SK-N-SH (cell line): Measurements from ENCODE around the gene RICTOR. TPM values are rescaled to one million over a fixed set of nuclear protein-coding genes. Genes with fewer than 3 reads are reported as not detected.

Experiments
- CTCF ChIA-PET: fragments of 300-600, 350-600 bp; formaldehyde crosslinking; extraction: SDS; loops from one replicate; lab custom pipeline; 2021; lab: Yijun Ruan, JAX
- POLR2A ChIA-PET: fragments of 350-600 bp; sonication (Branson Sonifier 250); formaldehyde crosslinking; extraction: SDS; loops from one replicate; lab custom pipeline; 2020; ENCODE audit warnings: antibody characterized with exemption, inconsistent platforms; lab: Yijun Ruan, JAX
- DNase-seq: peaks from one replicate; pipeline ENCODE4 v3.0.0; 2012
- H2AFZ ChIP-seq: fragments of 200-600 bp; sonication (generic); 2 replicates; pipeline ENCODE4 v1.8.1; 2016; ENCODE audit warnings: antibody characterized with exemption, mild to moderate bottlenecking, low read depth
- H3F3A ChIP-seq: fragments of 200-600 bp; sonication (generic); replicated peaks from 2 replicates; pipeline ENCODE3; 2016; ENCODE audit warnings: antibody characterized with exemption, mild to moderate bottlenecking; ENCODE audit not compliant: insufficient read depth
- H3K27ac ChIP-seq, 2 experiments: fragments of 200-500 bp in 1 of 2; fragments of 200-600 bp in 1 of 2; sonication (Bioruptor generic) in 1 of 2; sonication (generic), shearing (Covaris generic) in 1 of 2; 2 replicates each; pipeline versions ENCODE4 v1.5.1 to v1.6.1; 2014 to 2016; ENCODE audit warnings: low read depth in 2 of 2, inconsistent platforms in 1 of 2, low read length in 1 of 2, mild to moderate bottlenecking in 1 of 2, mixed read lengths in 1 of 2
- H3K27me3 ChIP-seq: fragments of 200-600 bp; sonication (generic), shearing (Covaris generic); 2 replicates; pipeline ENCODE4 v1.6.1; 2016; ENCODE audit warnings: mixed run types; ENCODE audit not compliant: insufficient read depth
- H3K36me3 ChIP-seq, 2 experiments: fragments of 200-500 bp in 1 of 2; fragments of 200-600 bp in 1 of 2; sonication (Bioruptor generic) in 1 of 2; sonication (generic) in 1 of 2; replicated peaks in 1 of 2; 2 replicates each; pipeline versions ENCODE3 to v1.5.1; 2014 to 2016; ENCODE audit warnings: low read length in 1 of 2, mild to moderate bottlenecking in 1 of 2; ENCODE audit not compliant: insufficient read depth in 2 of 2, control insufficient read depth in 1 of 2
- H3K4me1 ChIP-seq, 2 experiments: fragments of 200-500 bp in 1 of 2; fragments of 200-600 bp in 1 of 2; sonication (Bioruptor generic) in 1 of 2; sonication (generic), shearing (Covaris generic) in 1 of 2; 2 replicates each; pipeline versions ENCODE4 v1.5.1 to v1.6.1; 2014 to 2016; ENCODE audit warnings: low read depth in 1 of 2, low read length in 1 of 2, mixed run types in 1 of 2; ENCODE audit not compliant: insufficient read depth in 2 of 2, control insufficient read depth in 1 of 2
- H3K4me2 ChIP-seq: fragments of 200-600 bp; sonication (generic), shearing (Covaris generic); 2 replicates; pipeline ENCODE4 v1.6.1; 2017; ENCODE audit warnings: mixed run types
- H3K4me3 ChIP-seq, 2 experiments: fragments of 200-500 bp in 1 of 2; fragments of 200-600 bp in 1 of 2; sonication (Bioruptor generic) in 1 of 2; sonication (generic), shearing (Covaris generic) in 1 of 2; 2 replicates each; pipeline versions ENCODE4 v1.5.1 to v1.8.1; 2014 to 2016; ENCODE audit warnings: low read depth in 2 of 2, inconsistent platforms in 1 of 2, low read length in 1 of 2, mild to moderate bottlenecking in 1 of 2, mixed read lengths in 1 of 2, moderate library complexity in 1 of 2
- H3K79me2 ChIP-seq: fragments of 200-600 bp; sonication (generic); 2 replicates; pipeline ENCODE4 v1.8.1; 2017; ENCODE audit warnings: mild to moderate bottlenecking; ENCODE audit not compliant: insufficient read depth
- H3K9ac ChIP-seq: fragments of 200-600 bp; sonication (generic); 2 replicates; pipeline ENCODE4 v1.6.1; 2017; ENCODE audit warnings: mixed run types
- H3K9me2 ChIP-seq: fragments of 200-600 bp; sonication (generic); 2 replicates; pipeline ENCODE4 v1.6.1; 2017; ENCODE audit warnings: mixed run types
- H3K9me3 ChIP-seq: fragments of 200-600 bp; sonication (generic); 2 replicates; pipeline ENCODE4 v1.6.1; 2017; ENCODE audit warnings: mixed run types, mild to moderate bottlenecking, moderate library complexity
- H4K20me1 ChIP-seq: fragments of 200-600 bp; sonication (generic); 2 replicates; pipeline ENCODE4 v1.6.1; 2017; ENCODE audit warnings: mild to moderate bottlenecking, mixed run types; ENCODE audit not compliant: insufficient read depth
- EP300 ChIP-seq, 2 experiments: IDR thresholded peaks; 2 replicates each; pipeline versions ENCODE4 v1.4.0 to v1.6.1; 2012; ENCODE audit warnings: borderline replicate concordance in 1 of 2, low read depth in 1 of 2, low read length in 1 of 2
- FOXJ3 ChIP-seq: sonication (generic); formaldehyde crosslinking; IDR thresholded peaks from 2 replicates; pipeline ENCODE4 v1.5.1; 2020; ENCODE audit warnings: mild to moderate bottlenecking, missing genetic modification reagents
- FOXM1 ChIP-seq: IDR thresholded peaks from 2 replicates; pipeline ENCODE4 v1.4.0; 2012; ENCODE audit warnings: low read depth, mild to moderate bottlenecking
- GABPA ChIP-seq: IDR thresholded peaks from 2 replicates; pipeline ENCODE4 v1.4.0; 2012; ENCODE audit warnings: low read depth, mild to moderate bottlenecking
- GATA2 ChIP-seq: sonication (generic); formaldehyde crosslinking; IDR thresholded peaks from 2 replicates; pipeline ENCODE4 v1.5.0; 2020; ENCODE audit warnings: mild to moderate bottlenecking, missing genetic modification reagents
- MAX ChIP-seq: IDR thresholded peaks from 2 replicates; pipeline ENCODE4 v1.4.0; 2012; ENCODE audit warnings: low read depth
- MXI1 ChIP-seq: IDR thresholded peaks from 2 replicates; pipeline ENCODE4 v1.6.1; 2012; ENCODE audit warnings: mild to moderate bottlenecking, low read depth, low read length, improper control_type of control experiment
- NFIC ChIP-seq: IDR thresholded peaks from 2 replicates; pipeline ENCODE4 v1.4.0; 2012; ENCODE audit warnings: borderline replicate concordance
- PBX3 ChIP-seq: IDR thresholded peaks from 2 replicates; pipeline ENCODE4; 2012
- POLR2AphosphoS5 ChIP-seq: IDR thresholded peaks from 2 replicates; pipeline ENCODE4 v1.6.1; 2012; ENCODE audit warnings: low read depth, low read length
- RAD21 ChIP-seq: IDR thresholded peaks from 2 replicates; pipeline ENCODE4 v1.6.1; 2012; ENCODE audit warnings: mild to moderate bottlenecking, low read length
- RCOR1 ChIP-seq: fragments of 150-350 bp; IDR thresholded peaks from 2 replicates; pipeline ENCODE4 v1.6.1; 2017; ENCODE audit warnings: antibody characterized with exemption, low read length
- RFX5 ChIP-seq: IDR thresholded peaks from 2 replicates; pipeline ENCODE4 v1.6.1; 2012; ENCODE audit warnings: mild to moderate bottlenecking, improper control_type of control experiment, low read length
- RXRA ChIP-seq: IDR thresholded peaks from 2 replicates; pipeline ENCODE4 v1.4.0; 2012; ENCODE audit warnings: low read depth, mild to moderate bottlenecking, borderline replicate concordance
- SIN3A ChIP-seq: IDR thresholded peaks from 2 replicates; pipeline ENCODE4 v1.6.1; 2012; ENCODE audit warnings: low read depth, mild to moderate bottlenecking, low read length, moderate library complexity, borderline replicate concordance
- TCF12 ChIP-seq: IDR thresholded peaks from 2 replicates; pipeline ENCODE4 v1.4.0; 2012
- USF1 ChIP-seq: IDR thresholded peaks from 2 replicates; pipeline ENCODE4 v1.4.0; 2012; ENCODE audit warnings: low read depth, borderline replicate concordance
- USF2 ChIP-seq: fragments of 150-350 bp; IDR thresholded peaks from 2 replicates; pipeline ENCODE4 v1.6.1; 2017; ENCODE audit warnings: antibody characterized with exemption, low read length, low read depth, borderline replicate concordance
- WGBS: methylation state at CpG from one replicate; pipeline ENCODE4 v1.1.6; 2017; ENCODE audit warnings: low lambda C conversion rate; 5-methylcytosine and 5-hydroxymethylcytosine counted together
- polyA plus RNA-seq, 3 experiments: library from polyadenylated mRNA; depleted of rRNA; stranded (reverse); fragments of >200 nt; gene quantifications; 2 replicates each; pipeline ENCODE4 v1.2.3, GENCODE V29; 2012

The RICTOR gene
- polyA plus RNA-seq, 1 of the 3 experiments (the other 2 are of a cell fraction): 1.6 TPM

- Histone ChIP-seq H3K4me1 (peaks cover 0 to 16% of the 10 kb centered on the region in 2 experiments; a peak in 3 of 4 replicates), H3K79me2 (peaks cover 12% of the 10 kb centered on the region; the same call in 1 of the 2 replicates), H3K9ac (no peak overlapping the region), H3K27me3 (no peaks in the 10 kb centered on the region), H4K20me1 (no peaks in the 10 kb centered on the region; the same call in 1 of the 2 replicates), H3K9me2 (no peaks in the 10 kb centered on the region), H2AFZ (no peak overlapping the region), H3K36me3 (peaks cover 5 to 32% of the 10 kb centered on the region in 2 experiments), H3F3A (peaks cover 23% of the 10 kb centered on the region), H3K27ac (peak overlapping the region in 1 of 2 experiments; percentile 73; a peak in 1 of 4 replicates), H3K4me2 (no peak overlapping the region), H3K4me3 (no peak overlapping the region), H3K9me3 (no peaks in the 10 kb centered on the region)
- POLR2A ChIA-PET: no interaction called here
- CTCF ChIA-PET: interaction anchor here (1.1 kb wide), 1 partner anchor 64 kb away, joined by 3 read pairs; no protein-coding TSS in a partner anchor
- 98% methylated on average over 1 of the region's 1 CpG for WGBS
- TF ChIP-seq POLR2AphosphoS5 (no peak), MAX (no peak), NFIC (no peak), TCF12 (0 out of 2 replicates have a peak, but pooled peaks have one; percentile 19)
- DNase-seq: no peak
Observed at GRCh38 chr5:39016587-39017275, 57.5 kb downstream of the RICTOR start.

- Histone ChIP-seq H3K9me2 (no peaks in the 10 kb centered on the region), H3K27ac (peak overlapping the region in 1 of 2 experiments; percentile 73; a peak in 2 of 4 replicates), H2AFZ (no peak overlapping the region), H3K36me3 (peaks cover 5 to 35% of the 10 kb centered on the region in 2 experiments), H3K9me3 (no peaks in the 10 kb centered on the region), H3K4me3 (no peak overlapping the region), H3K27me3 (no peaks in the 10 kb centered on the region)
- CTCF ChIA-PET: interaction anchor here (1.0 to 1.1 kb wide), 2 partner anchors 10 to 65 kb away, joined by 3 to 4 read pairs; no protein-coding TSS in a partner anchor
- DNase-seq: no peak
- TF ChIP-seq GABPA (no peak), SIN3A (no peak), GATA2 (no peak), EP300 (IDR thresholded peaks at IDR 0.05; ENCODE audit: borderline replicate concordance in 1 of 2, low read depth in 1 of 2, low read length in 1 of 2) (no peak), PBX3 (no peak), RCOR1 (no peak), TCF12 (peak; percentile 50; the same call in 1 of the 2 replicates), MXI1 (no peak), RFX5 (no peak), USF1 (no peak), RXRA (peak; percentile 33; the same call in 1 of the 2 replicates), USF2 (no peak), RAD21 (no peak), FOXJ3 (CRISPR knock-in tag) (no peak), FOXM1 (no peak)
- TF ChIP-seq, all 33 proteins: peak for 2
- POLR2A ChIA-PET: no interaction called here
- Histone ChIP-seq H3K4me1 (peaks cover 0 to 16% of the 10 kb centered on the region in 2 experiments; a peak in 3 of 4 replicates), H3K79me2 (peaks cover 12% of the 10 kb centered on the region; the same call in 1 of the 2 replicates), H3K9ac (0 out of 2 replicates have a peak overlapping the region, but pooled peaks have one; percentile 14), H3F3A (peaks cover 23% of the 10 kb centered on the region), H4K20me1 (no peaks in the 10 kb centered on the region; the same call in 1 of the 2 replicates), H3K4me2 (peak overlapping the region; percentile 22)
- 82% methylated on average over 4 of the region's 4 CpGs for WGBS
Observed at GRCh38 chr5:39015743-39016586, 58.2 kb downstream of the RICTOR start.
